DND-41 (cell line): ENCODE results near the gene TSPAN8.

Experiments used
- CTCF ChIP-seq: IDR thresholded peaks from 2 replicates; pipeline ENCODE4 v1.5.1; 2012; ENCODE audit warnings: borderline replicate concordance, low read length, moderate library complexity, mild to moderate bottlenecking; ENCODE audit not compliant: poor library complexity, severe bottlenecking; ENCODE audit errors: extremely low read depth
- EZH2 ChIP-seq: IDR thresholded peaks from 3 replicates; pipeline ENCODE4 v1.6.1; 2012; ENCODE audit warnings: borderline replicate concordance, low read depth, mild to moderate bottlenecking, moderate library complexity, low read length, inconsistent platforms; ENCODE audit not compliant: severe bottlenecking

GRCh38 chr12:71129364-71129763, 28.4 kb downstream of the TSPAN8 start:
- TF ChIP-seq EZH2 (no peak), CTCF (no peak)
